ENCODE results near the gene PARP12. TPM values are rescaled to one million over a fixed set of nuclear protein-coding genes. Genes with fewer than 3 reads are reported as not detected.

The PARP12 gene
- total and polyA plus RNA-seq, 2 of the 8 experiments (the other 6 are each of a cell fraction or from before 2014, with no cell fraction given): 9.0 to 21.5 TPM

GRCh38 chr7:140009735-140010134, 53.0 kb downstream of the PARP12 start:
- Histone ChIP-seq H3K4me1 (replicated peaks in 1 of 4; ENCODE audit: control insufficient read depth in 3 of 4, insufficient read depth in 4 of 4, low read length in 3 of 4) (peaks cover 0 to 3% (median 0%) of the 10 kb centered on the region in 4 experiments; a peak in 4 of 7 replicates), H3K27ac (ENCODE audit: low read depth, low read length) (no peak overlapping the region), H3K27me3 (replicated peaks in 1 of 4; ENCODE audit: control insufficient read depth in 3 of 4, extremely low read depth in 1 of 4, insufficient read depth in 3 of 4, low read length in 3 of 4) (no peaks in the 10 kb centered on the region), H2BK20ac (ENCODE audit: low read length) (no peak overlapping the region), H3K23me2 (ENCODE audit: low read depth, low read length) (no peaks in the 10 kb centered on the region), H2AK5ac (ENCODE audit: low read depth, low read length) (no peak overlapping the region), H3K9ac (replicated peaks in 1 of 4; ENCODE audit: extremely low read depth in 1 of 4, low read depth in 3 of 4, low read length in 3 of 4) (no peak overlapping the region), H4K20me1 (replicated peaks in 1 of 2; ENCODE audit: control insufficient read depth in 1 of 2, insufficient read depth in 2 of 2, low read length in 2 of 2) (no peaks in the 10 kb centered on the region), H3K56ac (replicated peaks; ENCODE audit: insufficient read length, low read depth, low read length) (no peak overlapping the region), H4K91ac (replicated peaks; ENCODE audit: insufficient read length, low read length) (no peak overlapping the region), H3K36me3 (ENCODE audit: control insufficient read depth in 2 of 4, insufficient read depth in 4 of 4, low read length in 3 of 4) (no peaks in the 10 kb centered on the region), H3K23ac (ENCODE audit: insufficient read length) (no peak overlapping the region), H3K14ac (ENCODE audit: insufficient read length) (no peak overlapping the region), H2BK12ac (ENCODE audit: low read depth, low read length) (no peak overlapping the region), H2BK120ac (replicated peaks; ENCODE audit: low read depth, low read length) (no peak overlapping the region), H4K8ac (ENCODE audit: extremely low read depth, insufficient read depth, low read length) (no peak overlapping the region), H3K9me3 (ENCODE audit: insufficient read depth in 2 of 2, low read depth in 1 of 2, low read length in 1 of 2) (no peaks in the 10 kb centered on the region), H3K79me2 (ENCODE audit: control insufficient read depth in 1 of 2, insufficient read depth in 2 of 2, low read length in 2 of 2) (no peaks in the 10 kb centered on the region), H2BK5ac (ENCODE audit: low read depth, low read length) (no peak overlapping the region), H3K4me2 (ENCODE audit: insufficient read depth in 1 of 2, low read depth in 2 of 2, low read length in 2 of 2) (no peak overlapping the region), H4K5ac (ENCODE audit: insufficient read length, low read depth, low read length) (no peak overlapping the region), H3K79me1 (ENCODE audit: low read depth, low read length) (no peaks in the 10 kb centered on the region), H2BK15ac (ENCODE audit: low read length) (no peak overlapping the region), H3K18ac (ENCODE audit: extremely low read depth, low read length) (no peak overlapping the region), H3K4me3 (ENCODE audit: extremely low read depth in 1 of 4, insufficient read depth in 2 of 4, low read depth in 3 of 4, low read length in 4 of 4) (no peak overlapping the region), H2AFZ (ENCODE audit: low read length) (no peak overlapping the region), H3K4ac (replicated peaks; ENCODE audit: insufficient read length, low read depth, low read length) (no peak overlapping the region)
- ChIA-PET POLR2A (ENCODE audit: partially characterized antibody) (interaction anchor here (1.1 kb wide), 1 partner anchor 9 kb away, joined by 4 read pairs; no protein-coding TSS in a partner anchor), CTCF (ENCODE audit: partially characterized antibody) (interaction anchor here (1.3 to 2.6 kb wide), 3 partner anchors 363 to 391 kb away, joined by 3 to 8 read pairs (median 3); no protein-coding TSS in a partner anchor)
- FAIRE-seq: no peak
- TF ChIP-seq JUN (IDR thresholded peaks at IDR 0.05; ENCODE audit: low read depth, low read length) (no peak), SIRT6 (IDR thresholded peaks at IDR 0.05; ENCODE audit: low read length) (no peak), SAP30 (IDR thresholded peaks at IDR 0.05; ENCODE audit: insufficient read depth, insufficient replicate concordance, low read length) (no peak), EP300 (IDR thresholded peaks at IDR 0.05; ENCODE audit: borderline replicate concordance in 1 of 2, low read depth in 2 of 2, low read length in 2 of 2) (no peak)
- no peak for DNase-seq (ENCODE audit: low read depth in 1 of 2, low spot score in 2 of 2)
- WGBS, 2 experiments (ENCODE audit: extremely low coverage in 1 of 2, insufficient coverage in 1 of 2, insufficient read length in 1 of 2, insufficient replicate concordance in 2 of 2, low coverage in 1 of 2, low lambda C conversion rate in 2 of 2, missing lambda C conversion rate in 1 of 2): no CpG with 5 or more reads among the region's 11 CpGs

Data from H1 (cell line).